ENCODE measurements around the gene KCNQ1. TPM values are rescaled to one million over a fixed set of nuclear protein-coding genes. Genes with fewer than 3 reads are reported as not detected.

The KCNQ1 gene
- total RNA-seq, 5 donors from 2014 or later (not counting 1 experiment from before 2014, with no cell fraction given) = 20.9 to 32.9 (median 24.0) TPM

GRCh38 chr11:2480874-2481220 is 36.0 kb downstream of the KCNQ1 start:
- POLR2A ChIA-PET = no interaction called here
- peak overlapping the region; percentile 51 to 88 for H3K27ac Mint-ChIP-seq
- H3K9me3 Mint-ChIP-seq = peaks cover 11 to 32% (median 14%) of the 10 kb centered on the region in 3 donors
- H3K4me3 ChIP-seq (ENCODE audit: control insufficient read depth in 1 of 2, extremely low read depth in 1 of 2, low read length in 1 of 2) = no peak overlapping the region
- peaks cover 18 to 27% (median 25%) of the 10 kb centered on the region in 3 donors for H3K4me1 Mint-ChIP-seq
- peak; percentile 20 to 53 (median 36) for ATAC-seq (replicated peaks in 1 of 4)
- peaks cover 0 to 3% of the 10 kb centered on the region in 2 donors for H3K27me3 Mint-ChIP-seq
- no peaks in the 10 kb centered on the region for H3K27me3 ChIP-seq (replicated peaks in 1 of 2; ENCODE audit: control insufficient read depth in 2 of 2, extremely low read depth in 1 of 2, insufficient read depth in 2 of 2, low read length in 1 of 2)
- H3K36me3 Mint-ChIP-seq = peaks cover 59% of the 10 kb centered on the region
- WGBS (ENCODE audit: insufficient coverage) = no CpG with 5 or more reads among the region's 7 CpGs
- peak overlapping the region; percentile 14 to 57 (median 50) for H3K4me3 Mint-ChIP-seq
- peaks cover 2 to 4% of the 10 kb centered on the region in 2 experiments for H3K4me1 ChIP-seq (ENCODE audit: control insufficient read depth in 1 of 2, extremely low read depth in 1 of 2, insufficient read depth in 2 of 2, low read length in 2 of 2)
- CTCF ChIA-PET = no interaction called here
- H3K27ac ChIP-seq (ENCODE audit: low read length) = no peak overlapping the region
- peaks cover 3 to 12% of the 10 kb centered on the region in 2 donors for H3K36me3 ChIP-seq (ENCODE audit: control insufficient read depth in 2 of 2, extremely low read depth in 1 of 2, insufficient read depth in 1 of 2, low read length in 1 of 2)
- H3K9me3 ChIP-seq = no peaks in the 10 kb centered on the region
- no peak for DNase-seq

GRCh38 chr11:2481253-2481652 is 36.4 kb downstream of the KCNQ1 start:
- no peak for DNase-seq
- no peaks in the 10 kb centered on the region for H3K27me3 ChIP-seq (replicated peaks in 1 of 2; ENCODE audit: control insufficient read depth in 2 of 2, extremely low read depth in 1 of 2, insufficient read depth in 2 of 2, low read length in 1 of 2)
- peaks cover 12 to 35% (median 14%) of the 10 kb centered on the region in 3 donors for H3K9me3 Mint-ChIP-seq
- peaks cover 0 to 3% of the 10 kb centered on the region in 2 donors for H3K27me3 Mint-ChIP-seq
- no peak overlapping the region for H3K27ac ChIP-seq (ENCODE audit: low read length)
- H3K4me1 Mint-ChIP-seq = peaks cover 18 to 27% (median 25%) of the 10 kb centered on the region in 3 donors
- ATAC-seq (replicated peaks in 1 of 4) = peak; percentile 34 to 66 (median 48)
- H3K4me3 ChIP-seq (ENCODE audit: control insufficient read depth in 1 of 2, extremely low read depth in 1 of 2, low read length in 1 of 2) = no peak overlapping the region
- H3K36me3 ChIP-seq (ENCODE audit: control insufficient read depth in 2 of 2, extremely low read depth in 1 of 2, insufficient read depth in 1 of 2, low read length in 1 of 2) = peaks cover 3 to 12% of the 10 kb centered on the region in 2 donors
- H3K9me3 ChIP-seq = no peaks in the 10 kb centered on the region
- H3K27ac Mint-ChIP-seq = peak overlapping the region; percentile 51 to 88
- ChIA-PET POLR2A (no interaction called here), CTCF (no interaction called here)
- WGBS (ENCODE audit: insufficient coverage) = 17% methylated on average over 6 of the region's 14 CpGs
- H3K4me1 ChIP-seq (ENCODE audit: control insufficient read depth in 1 of 2, extremely low read depth in 1 of 2, insufficient read depth in 2 of 2, low read length in 2 of 2) = peaks cover 2 to 4% of the 10 kb centered on the region in 2 experiments
- H3K4me3 Mint-ChIP-seq = peak overlapping the region; percentile 14 to 57 (median 50)
- peaks cover 63% of the 10 kb centered on the region for H3K36me3 Mint-ChIP-seq

- Mint-ChIP-seq H3K4me1 (peaks cover 18 to 27% (median 25%) of the 10 kb centered on the region in 3 donors), H3K4me3 (no peak overlapping the region), H3K27ac (no peak overlapping the region), H3K36me3 (peaks cover 67% of the 10 kb centered on the region), H3K27me3 (peaks cover 0 to 3% of the 10 kb centered on the region in 2 donors), H3K9me3 (peaks cover 14 to 44% (median 16%) of the 10 kb centered on the region in 3 donors)
- H3K27ac ChIP-seq (ENCODE audit: low read length) = no peak overlapping the region
- H3K36me3 ChIP-seq (ENCODE audit: control insufficient read depth in 2 of 2, extremely low read depth in 1 of 2, insufficient read depth in 1 of 2, low read length in 1 of 2) = peaks cover 0 to 12% of the 10 kb centered on the region in 2 donors
- no peak overlapping the region for H3K4me3 ChIP-seq (ENCODE audit: control insufficient read depth in 1 of 2, extremely low read depth in 1 of 2, low read length in 1 of 2)
- no peaks in the 10 kb centered on the region for H3K27me3 ChIP-seq (replicated peaks in 1 of 2; ENCODE audit: control insufficient read depth in 2 of 2, extremely low read depth in 1 of 2, insufficient read depth in 2 of 2, low read length in 1 of 2)
- no peaks in the 10 kb centered on the region for H3K9me3 ChIP-seq
- ChIA-PET POLR2A (no interaction called here), CTCF (interaction anchor here in 1 of 2 donors (0.7 kb wide), 1 partner anchor 563 kb away, joined by 7 read pairs; no protein-coding TSS in a partner anchor)
- ATAC-seq (replicated peaks in 1 of 4) = no peak
- H3K4me1 ChIP-seq (ENCODE audit: control insufficient read depth in 1 of 2, extremely low read depth in 1 of 2, insufficient read depth in 2 of 2, low read length in 2 of 2) = peaks cover 2 to 4% of the 10 kb centered on the region in 2 experiments
- WGBS (ENCODE audit: insufficient coverage) = 90% methylated on average over 3 of the region's 3 CpGs
- no peak for DNase-seq
Observed at GRCh38 chr11:2482204-2482603, 37.4 kb downstream of the KCNQ1 start.

GRCh38 chr11:2482745-2483144 is 37.9 kb downstream of the KCNQ1 start:
- ChIA-PET POLR2A (no interaction called here), CTCF (interaction anchor here in 1 of 2 donors (0.7 kb wide), 1 partner anchor 563 kb away, joined by 7 read pairs; no protein-coding TSS in a partner anchor)
- peaks cover 14 to 45% (median 17%) of the 10 kb centered on the region in 3 donors for H3K9me3 Mint-ChIP-seq
- Histone ChIP-seq H3K9me3 (peaks cover under 1% of the 10 kb centered on the region), H3K27me3 (replicated peaks in 1 of 2; ENCODE audit: control insufficient read depth in 2 of 2, extremely low read depth in 1 of 2, insufficient read depth in 2 of 2, low read length in 1 of 2) (no peaks in the 10 kb centered on the region), H3K36me3 (ENCODE audit: control insufficient read depth in 2 of 2, extremely low read depth in 1 of 2, insufficient read depth in 1 of 2, low read length in 1 of 2) (peaks cover 0 to 12% of the 10 kb centered on the region in 2 donors), H3K4me3 (ENCODE audit: control insufficient read depth in 1 of 2, extremely low read depth in 1 of 2, low read length in 1 of 2) (no peak overlapping the region), H3K4me1 (ENCODE audit: control insufficient read depth in 1 of 2, extremely low read depth in 1 of 2, insufficient read depth in 2 of 2, low read length in 2 of 2) (peaks cover 2 to 4% of the 10 kb centered on the region in 2 experiments), H3K27ac (ENCODE audit: low read length) (no peak overlapping the region)
- peaks cover 18 to 27% (median 25%) of the 10 kb centered on the region in 3 donors for H3K4me1 Mint-ChIP-seq
- no peak overlapping the region for H3K4me3 Mint-ChIP-seq
- H3K36me3 Mint-ChIP-seq = peaks cover 64% of the 10 kb centered on the region
- DNase-seq (peak in 1 of 35 experiments; percentile 10), ATAC-seq (replicated peaks in 1 of 4) (no peak)
- 69% methylated on average over 5 of the region's 5 CpGs for WGBS (ENCODE audit: insufficient coverage)
- H3K27ac Mint-ChIP-seq = no peak overlapping the region
- peaks cover 0 to 3% of the 10 kb centered on the region in 2 donors for H3K27me3 Mint-ChIP-seq

- Histone ChIP-seq H3K27me3 (replicated peaks in 1 of 2; ENCODE audit: control insufficient read depth in 2 of 2, extremely low read depth in 1 of 2, insufficient read depth in 2 of 2, low read length in 1 of 2) (no peaks in the 10 kb centered on the region), H3K27ac (ENCODE audit: low read length) (no peak overlapping the region), H3K4me1 (ENCODE audit: control insufficient read depth in 1 of 2, extremely low read depth in 1 of 2, insufficient read depth in 2 of 2, low read length in 2 of 2) (peaks cover 2 to 4% of the 10 kb centered on the region in 2 experiments), H3K9me3 (peaks cover 4% of the 10 kb centered on the region), H3K36me3 (ENCODE audit: control insufficient read depth in 2 of 2, extremely low read depth in 1 of 2, insufficient read depth in 1 of 2, low read length in 1 of 2) (peaks cover 0 to 12% of the 10 kb centered on the region in 2 donors), H3K4me3 (ENCODE audit: control insufficient read depth in 1 of 2, extremely low read depth in 1 of 2, low read length in 1 of 2) (no peak overlapping the region)
- ATAC-seq (replicated peaks in 1 of 4) (no peak), DNase-seq (no peak)
- Mint-ChIP-seq H3K36me3 (peaks cover 64% of the 10 kb centered on the region), H3K27ac (no peak overlapping the region), H3K4me3 (no peak overlapping the region), H3K9me3 (peaks cover 7 to 45% (median 21%) of the 10 kb centered on the region in 3 donors), H3K27me3 (peaks cover 0 to 3% of the 10 kb centered on the region in 2 donors), H3K4me1 (peaks cover 18 to 27% (median 25%) of the 10 kb centered on the region in 3 donors)
- POLR2A ChIA-PET = no interaction called here
- 93% methylated on average over 12 of the region's 14 CpGs for WGBS (ENCODE audit: insufficient coverage)
- CTCF ChIA-PET = no interaction called here
Observed at GRCh38 chr11:2483426-2483825, 38.6 kb downstream of the KCNQ1 start.

GRCh38 chr11:2484576-2485125 is 39.8 kb downstream of the KCNQ1 start:
- 87% methylated on average over 8 of the region's 16 CpGs for WGBS (ENCODE audit: insufficient coverage)
- Mint-ChIP-seq H3K9me3 (peaks cover 13 to 47% (median 27%) of the 10 kb centered on the region in 3 donors), H3K27ac (no peak overlapping the region), H3K27me3 (peaks cover 0 to 3% of the 10 kb centered on the region in 2 donors), H3K4me3 (no peak overlapping the region), H3K36me3 (peaks cover 65% of the 10 kb centered on the region), H3K4me1 (peaks cover 23 to 27% (median 27%) of the 10 kb centered on the region in 3 donors)
- peaks cover 0 to 5% of the 10 kb centered on the region in 2 experiments for H3K27me3 ChIP-seq (replicated peaks in 1 of 2; ENCODE audit: control insufficient read depth in 2 of 2, extremely low read depth in 1 of 2, insufficient read depth in 2 of 2, low read length in 1 of 2)
- peaks cover 4% of the 10 kb centered on the region for H3K9me3 ChIP-seq
- H3K27ac ChIP-seq (ENCODE audit: low read length) = no peak overlapping the region
- peaks cover 2 to 4% of the 10 kb centered on the region in 2 experiments for H3K4me1 ChIP-seq (ENCODE audit: control insufficient read depth in 1 of 2, extremely low read depth in 1 of 2, insufficient read depth in 2 of 2, low read length in 2 of 2)
- H3K36me3 ChIP-seq (ENCODE audit: control insufficient read depth in 2 of 2, extremely low read depth in 1 of 2, insufficient read depth in 1 of 2, low read length in 1 of 2) = peaks cover 3 to 9% of the 10 kb centered on the region in 2 donors
- POLR2A ChIA-PET = no interaction called here
- H3K4me3 ChIP-seq (ENCODE audit: control insufficient read depth in 1 of 2, extremely low read depth in 1 of 2, low read length in 1 of 2) = no peak overlapping the region
- no peak for ATAC-seq (replicated peaks in 1 of 4)
- CTCF ChIA-PET = no interaction called here
- DNase-seq = no peak

Data from T-cell (primary cell).